ENCODE results near the gene ALKBH2.

DNA sequence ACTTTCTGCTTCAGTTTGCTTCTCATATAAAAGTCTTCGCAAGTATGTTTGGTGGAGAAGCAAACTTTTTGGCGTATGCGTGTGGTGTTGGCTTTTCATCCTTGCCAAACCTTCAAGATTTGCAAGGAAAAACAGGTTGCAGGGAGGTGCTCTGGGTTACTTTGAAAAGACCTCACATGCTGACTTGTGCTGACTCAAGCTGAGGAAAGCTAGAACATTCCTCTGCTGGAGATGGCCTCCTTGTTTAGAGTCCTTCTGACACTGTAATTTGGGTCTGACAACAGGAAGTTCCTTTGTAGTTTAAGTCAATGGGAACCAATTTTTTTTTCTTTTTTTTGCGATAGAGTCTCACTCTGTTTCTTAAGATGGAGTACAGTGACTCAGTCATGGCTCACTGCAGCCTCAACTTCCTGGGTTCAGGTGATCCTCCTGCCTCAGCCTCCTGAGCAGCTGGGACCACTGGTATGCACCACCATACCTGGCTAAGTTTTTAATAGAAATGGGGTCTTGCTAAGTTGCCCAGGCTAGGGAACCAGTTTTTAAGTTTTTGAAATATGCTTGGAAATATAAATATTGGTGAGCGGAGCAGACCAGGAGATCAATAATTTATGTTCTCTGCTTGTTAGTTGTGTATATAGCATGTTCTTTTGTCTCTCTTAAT lies 20.5 kb upstream of the ALKBH2 start:
- TF ChIP-seq POLR2AphosphoS5 (IDR thresholded peaks at IDR 0.05; ENCODE audit: low read depth) (no peak), EZH2phosphoT487 (IDR thresholded peaks at IDR 0.05; ENCODE audit: unreplicated experiment) (no peak), EZH2 (IDR thresholded peaks at IDR 0.05; ENCODE audit: low read depth, unreplicated experiment) (no peak), JUNB (IDR thresholded peaks at IDR 0.05; ENCODE audit: unreplicated experiment) (no peak), STAT1 (IDR thresholded peaks at IDR 0.05; ENCODE audit: unreplicated experiment) (no peak)
- TF ChIP-seq, protein P1, sequence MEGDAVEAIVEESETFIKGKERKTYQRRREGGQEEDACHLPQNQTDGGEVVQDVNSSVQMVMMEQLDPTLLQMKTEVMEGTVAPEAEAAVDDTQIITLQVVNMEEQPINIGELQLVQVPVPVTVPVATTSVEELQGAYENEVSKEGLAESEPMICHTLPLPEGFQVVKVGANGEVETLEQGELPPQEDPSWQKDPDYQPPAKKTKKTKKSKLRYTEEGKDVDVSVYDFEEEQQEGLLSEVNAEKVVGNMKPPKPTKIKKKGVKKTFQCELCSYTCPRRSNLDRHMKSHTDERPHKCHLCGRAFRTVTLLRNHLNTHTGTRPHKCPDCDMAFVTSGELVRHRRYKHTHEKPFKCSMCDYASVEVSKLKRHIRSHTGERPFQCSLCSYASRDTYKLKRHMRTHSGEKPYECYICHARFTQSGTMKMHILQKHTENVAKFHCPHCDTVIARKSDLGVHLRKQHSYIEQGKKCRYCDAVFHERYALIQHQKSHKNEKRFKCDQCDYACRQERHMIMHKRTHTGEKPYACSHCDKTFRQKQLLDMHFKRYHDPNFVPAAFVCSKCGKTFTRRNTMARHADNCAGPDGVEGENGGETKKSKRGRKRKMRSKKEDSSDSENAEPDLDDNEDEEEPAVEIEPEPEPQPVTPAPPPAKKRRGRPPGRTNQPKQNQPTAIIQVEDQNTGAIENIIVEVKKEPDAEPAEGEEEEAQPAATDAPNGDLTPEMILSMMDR (conservative IDR thresholded peaks at IDR 0.05; ENCODE audit: low read depth in 2 of 2): no peak
- TF ChIP-seq, protein P2, sequence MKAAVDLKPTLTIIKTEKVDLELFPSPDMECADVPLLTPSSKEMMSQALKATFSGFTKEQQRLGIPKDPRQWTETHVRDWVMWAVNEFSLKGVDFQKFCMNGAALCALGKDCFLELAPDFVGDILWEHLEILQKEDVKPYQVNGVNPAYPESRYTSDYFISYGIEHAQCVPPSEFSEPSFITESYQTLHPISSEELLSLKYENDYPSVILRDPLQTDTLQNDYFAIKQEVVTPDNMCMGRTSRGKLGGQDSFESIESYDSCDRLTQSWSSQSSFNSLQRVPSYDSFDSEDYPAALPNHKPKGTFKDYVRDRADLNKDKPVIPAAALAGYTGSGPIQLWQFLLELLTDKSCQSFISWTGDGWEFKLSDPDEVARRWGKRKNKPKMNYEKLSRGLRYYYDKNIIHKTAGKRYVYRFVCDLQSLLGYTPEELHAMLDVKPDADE (IDR thresholded peaks at IDR 0.05): no peak
